HepG2 (cell line): ENCODE measurements around the gene DRG1. TPM values are rescaled to one million over a fixed set of nuclear protein-coding genes. Genes with fewer than 3 reads are reported as not detected.

Experiments
- ATAC-seq: fragments of 200-7000 bp; cut with Tn5 transposase; 3 replicates; pipeline ENCODE4 v1.9.1; 2020; ENCODE audit warnings: mild to moderate bottlenecking, moderate library complexity
- BruUV-seq: library from RNA; stranded (reverse); fragments of 400-500 nt; replicated peaks from 2 replicates; lab custom pipeline; 2021; lab: Mats Ljungman, UMichigan
- CTCF ChIA-PET: fragments of 300-600 bp; formaldehyde crosslinking; extraction: SDS; loops from one replicate; lab custom pipeline; 2021; ENCODE audit warnings: low total read pairs, inconsistent platforms, low intra/inter-chr PET ratio; lab: Yijun Ruan, JAX
- POLR2A ChIA-PET: fragments of 350-600 bp; sonication (Branson Sonifier 250); formaldehyde crosslinking; loops from one replicate; lab custom pipeline; 2020; ENCODE audit warnings: antibody characterized with exemption, inconsistent platforms; lab: Yijun Ruan, JAX
- DNase-seq: peaks from one replicate; pipeline ENCODE4 v3.0.0-alpha.2; 2015; ENCODE audit warnings: low spot score
- FAIRE-seq: peaks from 3 replicates; lab custom pipeline; 2011; peaks lifted over from hg19 to GRCh38; lab: Jason Lieb, UNC
- H2AFZ ChIP-seq: one replicate; pipeline ENCODE4 v1.6.1; 2011; ENCODE audit warnings: low read length, inconsistent platforms
- H3K27ac ChIP-seq: fragments of 300-600 bp; 3 replicates; pipeline ENCODE4 v1.8.0; 2011; ENCODE audit warnings: mixed run types, mild to moderate bottlenecking, mixed read lengths, low read length, inconsistent platforms; ENCODE audit not compliant: insufficient read depth; ENCODE audit errors: extremely low read length
- H3K27me3 ChIP-seq, 2 experiments: fragments of 200-600 bp in 1 of 2; 2 replicates in 1 of 2; 3 replicates in 1 of 2; pipeline versions ENCODE4 v1.6.0 to v1.8.0; 2011; ENCODE audit warnings: low read length in 2 of 2, mild to moderate bottlenecking in 2 of 2, moderate library complexity in 2 of 2, inconsistent platforms in 1 of 2; ENCODE audit not compliant: insufficient read depth in 2 of 2, control insufficient read depth in 1 of 2
- H3K36me3 ChIP-seq, 2 experiments: fragments of 200-600 bp in 1 of 2; replicated peaks in 1 of 2; 2 replicates in 1 of 2; 3 replicates in 1 of 2; pipeline versions ENCODE4 v1.5.1 to v1.8.0; 2011; ENCODE audit warnings: low read length in 2 of 2, inconsistent platforms in 1 of 2; ENCODE audit not compliant: insufficient read depth in 2 of 2, control insufficient read depth in 1 of 2
- H3K4me1 ChIP-seq: 2 replicates; pipeline ENCODE4 v1.5.1; 2012; ENCODE audit warnings: low read length, inconsistent platforms; ENCODE audit not compliant: insufficient read depth
- H3K4me2 ChIP-seq: 2 replicates; pipeline ENCODE4 v1.6.0; 2011; ENCODE audit warnings: low read depth, low read length, inconsistent platforms
- H3K4me3 ChIP-seq, 3 experiments: fragments of 200-600 bp in 1 of 3; sonication (generic), shearing (Covaris generic) in 1 of 3; replicated peaks in 1 of 3; 2 replicates each; pipeline ENCODE4 v1.5.1; 2011 to 2016; ENCODE audit warnings: low read length in 3 of 3, inconsistent platforms in 2 of 3, low read depth in 2 of 3, mild to moderate bottlenecking in 2 of 3, control low read depth in 1 of 3, mixed read lengths in 1 of 3; ENCODE audit not compliant: insufficient read depth in 1 of 3
- H3K79me2 ChIP-seq: one replicate; pipeline ENCODE4 v1.6.1; 2011; ENCODE audit warnings: low read length, inconsistent platforms; ENCODE audit not compliant: insufficient read depth
- H3K9ac ChIP-seq: 2 replicates; pipeline ENCODE4 v1.6.0; 2011; ENCODE audit warnings: mild to moderate bottlenecking, low read depth, low read length, inconsistent platforms; ENCODE audit not compliant: insufficient read depth
- H3K9me3 ChIP-seq: 2 replicates; pipeline ENCODE4 v1.5.1; 2012; ENCODE audit warnings: mild to moderate bottlenecking, low read length
- H4K20me1 ChIP-seq: 2 replicates; pipeline ENCODE4 v1.6.0; 2011; ENCODE audit warnings: inconsistent platforms, mild to moderate bottlenecking, low read length, moderate library complexity; ENCODE audit not compliant: insufficient read depth
- GATAD2A ChIP-seq: IDR thresholded peaks from 2 replicates; pipeline ENCODE4 v1.6.1; 2016
- MTA1 ChIP-seq: sonication (generic); formaldehyde crosslinking; IDR thresholded peaks from 2 replicates; pipeline ENCODE4 v1.4.0; 2020; ENCODE audit warnings: missing genetic modification reagents, mild to moderate bottlenecking, borderline replicate concordance
- PHF21A ChIP-seq: sonication (generic); formaldehyde crosslinking; IDR thresholded peaks from 2 replicates; pipeline ENCODE4 v1.5.0; 2020; ENCODE audit warnings: mild to moderate bottlenecking, missing genetic modification reagents
- RFXANK ChIP-seq: IDR thresholded peaks from 2 replicates; pipeline ENCODE4 v1.6.1; 2016
- SAFB2 ChIP-seq: sonication (generic); formaldehyde crosslinking; IDR thresholded peaks from 2 replicates; pipeline ENCODE4 v1.5.1; 2020; ENCODE audit warnings: missing genetic modification reagents, low read depth, mild to moderate bottlenecking, borderline replicate concordance
- ZNF232 ChIP-seq: sonication (generic); formaldehyde crosslinking; IDR thresholded peaks from 2 replicates; pipeline ENCODE4 v1.4.0; 2020; ENCODE audit warnings: missing genetic modification reagents, borderline replicate concordance
- ZNF292 ChIP-seq: sonication (generic); formaldehyde crosslinking; IDR thresholded peaks from 2 replicates; pipeline ENCODE4 v1.8.1; 2022; ENCODE audit warnings: mild to moderate bottlenecking, low read depth, missing genetic modification reagents, borderline replicate concordance
- ZNF552 ChIP-seq: sonication (generic); formaldehyde crosslinking; IDR thresholded peaks from 2 replicates; pipeline ENCODE4 v1.9.0; 2022; ENCODE audit warnings: missing genetic modification reagents, mild to moderate bottlenecking, borderline replicate concordance
- WGBS: methylation state at CpG from one replicate; pipeline ENCODE4 v1.1.6; 2017; ENCODE audit warnings: low lambda C conversion rate; 5-methylcytosine and 5-hydroxymethylcytosine counted together
- in situ Hi-C: cut with HindIII; loops from 2 replicates; pipeline ENCODE4 v1.10.0; 2017; ENCODE audit warnings: low pct_unique_long_range_greater_than_20kb; ENCODE audit not compliant: extremely low pct_ligation_motif_present
- intact Hi-C: fragments of 100-400 bp; cut with micrococcal nuclease; formaldehyde crosslinking; loops from one replicate; pipeline ENCODE4 v1.10.0; 2022; ENCODE audit not compliant: unreplicated experiment
- polyA plus RNA-seq, 8 experiments: library from polyadenylated mRNA; depleted of rRNA in 3 of 8; stranded (reverse) in 7 of 8; unstranded in 1 of 8; fragments of >200 nt; fragmentation: Illumina TruSeq in 4 of 8; extraction: Trizol in 4 of 8; gene quantifications; 2 replicates each; pipeline versions ENCODE4 v1.2.1 to v1.2.3, GENCODE V29; 2011 to 2016; ENCODE audit warnings: low read depth in 4 of 8, missing spikeins in 1 of 8, mixed read lengths in 1 of 8; ENCODE audit not compliant: insufficient read depth in 1 of 8
- total RNA-seq, 5 experiments: library from RNA; depleted of rRNA; stranded (reverse); fragments of >200 nt; fragmentation: Illumina TruSeq; extraction: Trizol; gene quantifications; 2 replicates each; pipeline ENCODE4 v1.2.3, GENCODE V29; 2016; ENCODE audit warnings: low read depth in 1 of 5
- TF ChIP-seq, protein P1 (sequence below): IDR thresholded peaks from 2 replicates; pipeline ENCODE4 v1.6.1; 2016; ENCODE audit warnings: mild to moderate bottlenecking
- TF ChIP-seq, protein P2 (sequence below): sonication (generic); formaldehyde crosslinking; IDR thresholded peaks from 2 replicates; pipeline ENCODE4 v1.5.0; 2020; ENCODE audit warnings: mild to moderate bottlenecking, missing genetic modification reagents, borderline replicate concordance
- TF ChIP-seq, protein P3 (sequence below): sonication (generic); formaldehyde crosslinking; IDR thresholded peaks from 2 replicates; pipeline ENCODE4 v1.4.0; 2020; ENCODE audit warnings: missing genetic modification reagents
- TF ChIP-seq, protein P4 (sequence below): sonication (generic); formaldehyde crosslinking; IDR thresholded peaks from 2 replicates; pipeline ENCODE4 v1.4.0; 2020; ENCODE audit warnings: mild to moderate bottlenecking, missing genetic modification reagents, borderline replicate concordance

The DRG1 gene
- total and polyA plus RNA-seq, 2 of the 13 experiments (the other 11 are each of a cell fraction or from before 2014, with no cell fraction given), result 59.0 to 94.8 TPM

DNA sequence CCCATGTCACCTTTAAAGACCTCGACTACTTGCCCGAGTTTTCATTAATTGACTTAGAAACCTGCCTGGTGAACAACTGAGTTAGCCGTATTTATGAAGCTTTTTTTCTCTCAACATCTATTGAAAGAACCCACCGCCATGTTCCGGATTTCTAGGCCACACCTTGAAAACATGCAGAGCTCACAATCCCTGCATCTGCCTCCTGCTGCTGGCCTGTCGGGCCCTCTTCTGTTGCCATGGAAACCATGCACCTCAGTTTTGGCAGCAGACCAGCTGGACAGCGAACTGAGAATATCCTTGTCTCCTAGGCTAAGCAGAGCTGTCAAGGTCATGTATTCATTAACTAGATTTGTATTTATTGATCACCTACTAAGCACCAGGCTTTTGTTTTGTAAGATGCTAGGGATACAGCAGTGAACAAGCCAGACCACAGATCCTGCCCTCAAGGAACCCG lies 49.0 kb upstream of the DRG1 start (continued):
- TF ChIP-seq SAFB2 (CRISPR knock-in tag), result peak; percentile 40; the same call in 1 of the 2 replicates
- peak; percentile 62; the same call in 1 of the 2 replicates for TF ChIP-seq GATAD2A (CRISPR knock-in tag)
- TF ChIP-seq, protein P1, sequence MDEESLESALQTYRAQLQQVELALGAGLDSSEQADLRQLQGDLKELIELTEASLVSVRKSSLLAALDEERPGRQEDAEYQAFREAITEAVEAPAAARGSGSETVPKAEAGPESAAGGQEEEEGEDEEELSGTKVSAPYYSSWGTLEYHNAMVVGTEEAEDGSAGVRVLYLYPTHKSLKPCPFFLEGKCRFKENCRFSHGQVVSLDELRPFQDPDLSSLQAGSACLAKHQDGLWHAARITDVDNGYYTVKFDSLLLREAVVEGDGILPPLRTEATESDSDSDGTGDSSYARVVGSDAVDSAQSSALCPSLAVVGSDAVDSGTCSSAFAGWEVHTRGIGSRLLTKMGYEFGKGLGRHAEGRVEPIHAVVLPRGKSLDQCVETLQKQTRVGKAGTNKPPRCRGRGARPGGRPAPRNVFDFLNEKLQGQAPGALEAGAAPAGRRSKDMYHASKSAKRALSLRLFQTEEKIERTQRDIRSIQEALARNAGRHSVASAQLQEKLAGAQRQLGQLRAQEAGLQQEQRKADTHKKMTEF, result 0 out of 2 replicates have a peak, but pooled peaks have one; percentile 18
- TF ChIP-seq, protein P2, sequence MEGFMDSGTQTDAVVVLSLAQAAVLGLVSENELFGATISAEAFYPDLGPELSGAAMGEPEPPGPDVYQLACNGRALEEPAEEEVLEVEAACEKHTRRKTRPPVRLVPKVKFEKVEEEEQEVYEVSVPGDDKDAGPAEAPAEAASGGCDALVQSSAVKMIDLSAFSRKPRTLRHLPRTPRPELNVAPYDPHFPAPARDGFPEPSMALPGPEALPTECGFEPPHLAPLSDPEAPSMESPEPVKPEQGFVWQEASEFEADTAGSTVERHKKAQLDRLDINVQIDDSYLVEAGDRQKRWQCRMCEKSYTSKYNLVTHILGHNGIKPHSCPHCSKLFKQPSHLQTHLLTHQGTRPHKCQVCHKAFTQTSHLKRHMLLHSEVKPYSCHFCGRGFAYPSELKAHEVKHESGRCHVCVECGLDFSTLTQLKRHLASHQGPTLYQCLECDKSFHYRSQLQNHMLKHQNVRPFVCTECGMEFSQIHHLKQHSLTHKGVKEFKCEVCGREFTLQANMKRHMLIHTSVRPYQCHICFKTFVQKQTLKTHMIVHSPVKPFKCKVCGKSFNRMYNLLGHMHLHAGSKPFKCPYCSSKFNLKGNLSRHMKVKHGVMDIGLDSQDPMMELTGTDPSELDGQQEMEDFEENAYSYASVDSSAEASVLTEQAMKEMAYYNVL, result no peak
- TF ChIP-seq ZNF292 (CRISPR knock-in tag), result peak; percentile 73; the same call in 1 of the 2 replicates
- TF ChIP-seq ZNF552, result no peak
- TF ChIP-seq PHF21A (CRISPR knock-in tag), result peak; percentile 40; the same call in 1 of the 2 replicates
- TF ChIP-seq ZNF232, result no peak

DNA sequence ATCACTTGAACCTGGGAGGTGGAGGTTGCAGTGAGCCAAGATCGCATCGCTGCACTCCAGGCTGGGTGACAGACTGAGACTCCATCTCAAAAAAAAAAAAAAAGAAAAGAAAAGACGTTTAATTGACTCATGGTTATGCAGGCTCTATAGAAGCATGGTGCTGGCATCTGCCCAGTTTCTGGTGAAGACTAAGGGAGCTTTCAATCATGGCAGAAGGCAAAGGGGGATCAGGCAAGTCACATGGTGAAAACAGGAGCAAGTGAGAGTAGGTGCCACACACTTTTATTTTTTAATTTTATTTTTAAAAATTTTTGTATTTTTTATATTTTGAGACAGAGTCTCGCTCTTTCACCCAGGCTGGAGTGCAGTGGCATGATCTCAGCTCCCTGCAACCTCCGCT lies 44.9 kb upstream of the DRG1 start:
- peaks cover 28% of the 10 kb centered on the region for H3K4me1 ChIP-seq
- H4K20me1 ChIP-seq, result no peaks in the 10 kb centered on the region
- no peaks in the 10 kb centered on the region; a peak in 1 of 5 replicates for H3K27me3 ChIP-seq
- CTCF ChIA-PET, result no interaction called here
- H3K4me2 ChIP-seq, result no peak overlapping the region
- BruUV-seq, result no TSS peak
- no peak overlapping the region for H3K9ac ChIP-seq
- TF ChIP-seq MTA1 (no peak), RFXANK (CRISPR knock-in tag) (no peak)
- TF ChIP-seq, protein P3, sequence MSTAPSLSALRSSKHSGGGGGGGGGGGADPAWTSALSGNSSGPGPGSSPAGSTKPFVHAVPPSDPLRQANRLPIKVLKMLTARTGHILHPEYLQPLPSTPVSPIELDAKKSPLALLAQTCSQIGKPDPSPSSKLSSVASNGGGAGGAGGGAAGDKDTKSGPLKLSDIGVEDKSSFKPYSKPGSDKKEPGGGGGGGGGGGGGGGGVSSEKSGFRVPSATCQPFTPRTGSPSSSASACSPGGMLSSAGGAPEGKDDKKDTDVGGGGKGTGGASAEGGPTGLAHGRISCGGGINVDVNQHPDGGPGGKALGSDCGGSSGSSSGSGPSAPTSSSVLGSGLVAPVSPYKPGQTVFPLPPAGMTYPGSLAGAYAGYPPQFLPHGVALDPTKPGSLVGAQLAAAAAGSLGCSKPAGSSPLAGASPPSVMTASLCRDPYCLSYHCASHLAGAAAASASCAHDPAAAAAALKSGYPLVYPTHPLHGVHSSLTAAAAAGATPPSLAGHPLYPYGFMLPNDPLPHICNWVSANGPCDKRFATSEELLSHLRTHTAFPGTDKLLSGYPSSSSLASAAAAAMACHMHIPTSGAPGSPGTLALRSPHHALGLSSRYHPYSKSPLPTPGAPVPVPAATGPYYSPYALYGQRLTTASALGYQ (CRISPR knock-in tag), result no peak
- TF ChIP-seq, protein P4, sequence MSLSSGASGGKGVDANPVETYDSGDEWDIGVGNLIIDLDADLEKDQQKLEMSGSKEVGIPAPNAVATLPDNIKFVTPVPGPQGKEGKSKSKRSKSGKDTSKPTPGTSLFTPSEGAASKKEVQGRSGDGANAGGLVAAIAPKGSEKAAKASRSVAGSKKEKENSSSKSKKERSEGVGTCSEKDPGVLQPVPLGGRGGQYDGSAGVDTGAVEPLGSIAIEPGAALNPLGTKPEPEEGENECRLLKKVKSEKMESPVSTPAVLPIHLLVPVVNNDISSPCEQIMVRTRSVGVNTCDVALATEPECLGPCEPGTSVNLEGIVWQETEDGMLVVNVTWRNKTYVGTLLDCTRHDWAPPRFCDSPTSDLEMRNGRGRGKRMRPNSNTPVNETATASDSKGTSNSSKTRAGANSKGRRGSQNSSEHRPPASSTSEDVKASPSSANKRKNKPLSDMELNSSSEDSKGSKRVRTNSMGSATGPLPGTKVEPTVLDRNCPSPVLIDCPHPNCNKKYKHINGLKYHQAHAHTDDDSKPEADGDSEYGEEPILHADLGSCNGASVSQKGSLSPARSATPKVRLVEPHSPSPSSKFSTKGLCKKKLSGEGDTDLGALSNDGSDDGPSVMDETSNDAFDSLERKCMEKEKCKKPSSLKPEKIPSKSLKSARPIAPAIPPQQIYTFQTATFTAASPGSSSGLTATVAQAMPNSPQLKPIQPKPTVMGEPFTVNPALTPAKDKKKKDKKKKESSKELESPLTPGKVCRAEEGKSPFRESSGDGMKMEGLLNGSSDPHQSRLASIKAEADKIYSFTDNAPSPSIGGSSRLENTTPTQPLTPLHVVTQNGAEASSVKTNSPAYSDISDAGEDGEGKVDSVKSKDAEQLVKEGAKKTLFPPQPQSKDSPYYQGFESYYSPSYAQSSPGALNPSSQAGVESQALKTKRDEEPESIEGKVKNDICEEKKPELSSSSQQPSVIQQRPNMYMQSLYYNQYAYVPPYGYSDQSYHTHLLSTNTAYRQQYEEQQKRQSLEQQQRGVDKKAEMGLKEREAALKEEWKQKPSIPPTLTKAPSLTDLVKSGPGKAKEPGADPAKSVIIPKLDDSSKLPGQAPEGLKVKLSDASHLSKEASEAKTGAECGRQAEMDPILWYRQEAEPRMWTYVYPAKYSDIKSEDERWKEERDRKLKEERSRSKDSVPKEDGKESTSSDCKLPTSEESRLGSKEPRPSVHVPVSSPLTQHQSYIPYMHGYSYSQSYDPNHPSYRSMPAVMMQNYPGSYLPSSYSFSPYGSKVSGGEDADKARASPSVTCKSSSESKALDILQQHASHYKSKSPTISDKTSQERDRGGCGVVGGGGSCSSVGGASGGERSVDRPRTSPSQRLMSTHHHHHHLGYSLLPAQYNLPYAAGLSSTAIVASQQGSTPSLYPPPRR, result no peak
- TF ChIP-seq, all 625 proteins: peak for 0
- Histone ChIP-seq H3K27ac (no peak overlapping the region), H3K79me2 (no peaks in the 10 kb centered on the region), H2AFZ (no peak overlapping the region), H3K9me3 (no peaks in the 10 kb centered on the region), H3K36me3 (no peaks in the 10 kb centered on the region), H3K4me3 (no peak overlapping the region)
- DNase-seq, result no peak
- no peak for FAIRE-seq
- ATAC-seq, result no peak
- in situ Hi-C loops (no loop called here), intact Hi-C loops (no loop called here)
- 71% methylated on average over 5 of the region's 5 CpGs for WGBS
- POLR2A ChIA-PET, result interaction anchor here (1.1 kb wide), 1 partner anchor 8 kb away, joined by 3 read pairs; the partner anchor contains the start of gene PATZ1
